HT-29 (cell line): Measurements from ENCODE around the gene IP6K3. TPM values are rescaled to one million over a fixed set of nuclear protein-coding genes. Genes with fewer than 3 reads are reported as not detected.

Experiments used
- DNase-seq: peaks from one replicate; pipeline ENCODE4 v3.0.0-alpha.2; 2015; ENCODE audit warnings: low spot score
- total RNA-seq: library from RNA; depleted of rRNA; stranded (reverse); fragments of >200 nt; shearing (Covaris generic); gene quantifications from 2 replicates; pipeline ENCODE4 v1.2.3, GENCODE V29; 2014

IP6K3 gene
- total RNA-seq, 1 experiment from 2014 or later = not detected

- no peak for DNase-seq
Observed at GRCh38 chr6:33705955-33706725, 40.6 kb downstream of the IP6K3 start.

- peak; percentile 17 for DNase-seq
Observed at GRCh38 chr6:33705268-33705885, 41.3 kb downstream of the IP6K3 start.

DNA sequence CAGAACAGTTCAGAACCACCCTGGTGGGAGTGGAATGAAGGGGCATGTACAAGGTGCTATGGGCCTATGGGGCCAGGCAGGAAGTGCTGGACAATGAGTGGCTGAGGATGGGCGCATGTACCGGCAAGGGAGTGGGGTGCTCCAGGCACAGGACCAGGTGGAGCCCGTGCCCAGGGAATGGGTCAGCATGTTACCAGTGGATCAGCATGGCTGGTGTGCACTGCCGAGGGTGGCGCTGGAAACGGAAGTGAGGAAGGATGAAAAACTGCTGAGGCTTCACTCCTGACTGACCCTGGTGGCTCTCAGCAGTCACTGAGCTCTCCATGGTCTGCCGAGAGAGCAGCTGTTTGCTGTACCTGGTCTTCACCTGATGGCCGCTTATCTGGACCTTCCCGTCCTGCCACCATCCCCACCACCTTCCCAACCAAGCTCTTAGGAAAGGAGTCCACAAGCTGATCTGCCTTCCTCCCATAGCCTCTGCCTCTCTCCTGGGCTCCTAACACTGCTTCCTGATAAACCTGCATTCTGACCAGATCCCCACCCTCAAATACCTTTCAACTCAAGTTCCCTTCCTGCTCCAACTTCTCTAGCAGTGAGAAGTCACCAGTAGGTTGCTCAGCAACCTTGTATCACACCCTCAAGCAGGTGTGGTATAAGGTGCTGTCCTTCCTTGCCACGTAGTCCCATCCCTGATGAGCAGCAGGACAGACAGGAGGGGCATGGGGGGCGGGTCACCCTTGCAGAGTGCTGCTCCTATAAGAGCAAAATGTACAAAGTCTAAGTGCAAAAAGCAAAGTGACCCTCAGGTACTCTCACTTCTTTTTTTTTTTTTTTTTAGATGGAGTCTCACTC lies 42.3 kb downstream of the IP6K3 start:
- peak; percentile 76 for DNase-seq

GRCh38 chr6:33702345-33702977 lies 44.2 kb downstream of the IP6K3 start:
- DNase-seq = peak; percentile 58

GRCh38 chr6:33700391-33701050 lies 46.2 kb downstream of the IP6K3 start:
- DNase-seq = peak; percentile 88

- no peak for DNase-seq
Observed at GRCh38 chr6:33699739-33700138, 47.0 kb downstream of the IP6K3 start.

DNA sequence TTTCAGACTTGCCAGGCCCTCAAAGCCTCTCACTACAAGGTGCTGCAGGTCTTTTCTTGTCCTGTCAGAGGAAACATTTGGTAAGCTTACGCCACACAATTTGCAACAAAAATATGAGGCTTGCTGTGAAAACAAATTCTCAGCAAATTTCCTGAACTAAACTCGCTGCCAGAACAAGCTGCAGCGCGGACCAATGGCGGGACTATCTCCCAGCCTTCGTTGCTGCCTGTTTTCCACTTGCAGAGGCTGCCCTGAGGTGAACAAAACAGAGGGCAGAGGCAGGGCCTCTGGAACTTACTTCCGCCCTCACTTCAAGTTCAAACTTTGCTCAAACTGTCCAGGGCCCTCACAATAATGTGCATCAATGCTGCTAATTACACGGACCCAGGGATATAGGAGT lies 47.6 kb downstream of the IP6K3 start:
- DNase-seq = no peak

GRCh38 chr6:33698494-33698893 lies 48.2 kb downstream of the IP6K3 start:
- DNase-seq = no peak

- DNase-seq = no peak
Observed at GRCh38 chr6:33697845-33698244, 48.9 kb downstream of the IP6K3 start.

- DNase-seq = no peak
Observed at GRCh38 chr6:33696548-33697518, 49.9 kb downstream of the IP6K3 start.

GRCh38 chr6:33696076-33696475 lies 50.6 kb downstream of the IP6K3 start:
- no peak for DNase-seq

GRCh38 chr6:33695451-33695887 lies 51.2 kb downstream of the IP6K3 start:
- no peak for DNase-seq

- DNase-seq = no peak
Observed at GRCh38 chr6:33694977-33695376, 51.7 kb downstream of the IP6K3 start.

DNA sequence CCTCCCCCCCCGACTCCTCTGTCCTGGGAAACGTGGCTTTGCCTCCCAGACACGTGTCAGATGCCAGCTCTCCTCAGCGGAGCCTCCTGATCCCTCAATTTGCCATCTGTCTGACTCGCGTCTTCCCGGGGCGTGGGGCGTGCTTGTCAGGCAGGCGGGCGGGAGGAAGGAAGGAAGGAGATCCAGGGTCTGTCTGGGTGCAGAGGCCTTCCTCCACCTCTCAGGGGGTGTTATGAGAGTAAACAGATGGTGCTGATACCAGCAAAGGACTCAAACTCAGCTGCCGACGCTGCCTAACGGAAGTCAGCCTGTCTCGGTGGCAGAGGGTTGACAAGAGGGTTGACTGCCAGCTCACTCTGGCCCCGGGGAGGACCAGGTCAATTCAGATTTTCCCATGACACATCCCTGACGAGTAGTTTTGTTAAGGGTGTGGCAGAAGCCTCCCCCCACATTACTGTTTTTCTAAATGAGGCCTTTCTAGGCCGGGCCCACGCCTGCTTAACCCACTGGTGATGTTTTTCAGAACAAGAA lies 52.2 kb downstream of the IP6K3 start:
- DNase-seq = no peak

GRCh38 chr6:33693186-33694105 lies 53.3 kb downstream of the IP6K3 start:
- no peak for DNase-seq

DNA sequence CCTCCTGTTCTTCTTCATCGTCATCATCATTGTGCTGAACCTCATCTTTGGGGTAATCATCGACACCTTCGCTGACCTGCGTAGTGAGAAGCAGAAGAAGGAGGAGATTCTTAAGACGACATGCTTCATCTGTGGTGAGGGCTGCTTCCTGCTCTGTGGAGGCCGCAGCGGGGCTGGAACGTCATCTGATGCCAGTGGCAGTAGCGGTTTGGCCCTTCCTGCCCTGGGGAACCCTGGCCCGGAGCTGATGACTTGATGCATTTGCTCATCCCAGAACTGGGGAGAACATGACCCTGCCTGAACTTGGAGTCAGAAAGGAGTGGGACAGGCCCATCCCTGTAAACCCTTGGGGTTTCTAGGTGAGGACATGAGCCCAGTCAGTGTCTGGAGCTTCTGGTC lies 53.9 kb downstream of the IP6K3 start:
- DNase-seq = no peak

DNA sequence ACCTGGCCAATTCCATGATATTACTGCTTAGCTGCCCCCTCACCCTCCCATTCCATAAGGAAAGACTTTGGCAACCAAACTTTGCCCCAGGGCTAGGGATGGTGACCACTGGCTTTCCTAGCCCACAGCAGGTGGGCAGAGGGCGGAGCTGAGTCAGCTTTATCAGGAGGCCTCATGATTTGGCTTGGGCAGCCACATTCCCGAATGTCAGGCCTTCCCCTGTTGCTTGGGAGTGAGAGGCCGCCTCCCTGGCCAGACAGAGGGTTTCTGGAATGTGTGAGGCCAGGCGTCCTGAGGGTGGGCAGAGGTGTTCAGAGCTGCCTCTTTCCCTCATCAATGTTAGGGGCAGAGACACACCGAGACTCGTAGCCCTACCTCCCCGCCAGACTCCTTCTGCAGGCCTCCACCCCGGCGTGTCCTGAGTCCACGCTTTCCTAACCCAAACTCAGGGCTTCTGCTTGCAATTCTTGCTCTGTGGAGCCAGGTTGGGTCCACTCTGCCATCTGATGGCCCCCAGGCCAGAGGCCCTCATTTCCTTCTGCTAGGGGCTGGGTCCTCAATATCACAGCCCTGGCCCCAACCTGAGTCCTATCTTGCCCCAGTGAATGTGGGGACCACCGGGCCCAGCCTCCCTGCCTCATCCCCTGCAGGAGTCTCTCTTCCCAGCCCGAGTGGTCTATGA lies 54.5 kb downstream of the IP6K3 start:
- no peak for DNase-seq

- DNase-seq = no peak
Observed at GRCh38 chr6:33691456-33692077, 55.1 kb downstream of the IP6K3 start.
